Right lobe of liver (tissue), 4 donors: ENCODE data around the gene NBEA.

Source experiments
- CTCF ChIP-seq, 4 donors: fragments of 200-600 bp in 3 of 4; fragments of 450-650 bp in 1 of 4; IDR thresholded peaks; one replicate each; pipeline versions ENCODE4 v1.5.1 to v1.8.0; 2016 to 2022; ENCODE audit warnings: antibody characterized with exemption in 4 of 4, mild to moderate bottlenecking in 2 of 4
- POLR2A ChIP-seq: fragments of 450-650 bp; IDR thresholded peaks from one replicate; pipeline ENCODE4 v1.6.1; 2017; ENCODE audit warnings: antibody characterized with exemption, mild to moderate bottlenecking
- donor health status: DM: no; HTN: no; CAD: no.
- donor health status: DM: no; HTN: no; CAD: no.
- donor health status: DM: no; HTN: yes; CAD: no.

DNA sequence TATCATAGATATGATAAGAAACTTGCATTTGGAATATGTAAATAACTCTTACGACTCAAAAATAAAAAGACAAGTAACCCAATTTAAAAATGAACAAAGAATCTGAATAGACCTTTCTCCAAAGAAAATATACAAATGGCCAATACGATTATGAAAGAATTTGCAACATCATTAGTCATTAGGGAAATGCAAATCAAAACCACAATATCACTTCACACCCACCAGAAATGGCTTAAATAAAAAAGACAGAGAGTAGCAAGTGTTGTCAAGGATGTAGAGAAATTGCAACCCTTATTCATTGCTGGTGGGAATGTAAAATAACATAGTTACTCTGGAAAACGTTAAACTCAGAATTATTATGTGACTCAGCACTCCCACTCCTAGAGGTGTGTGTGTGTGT, 761.0 kb downstream of the NBEA start:
- TF ChIP-seq CTCF (IDR thresholded peaks at IDR 0.05) (no peak), POLR2A (no peak)
